Activated naive CD4-positive, alpha-beta T cell treated with anti-CD3 and anti-CD28 coated beads, Interleukin-2, amount 10 ng/mL, durations not matched to agents 5 hours and 36 hours (primary cell): ENCODE results near the gene MRFAP1. TPM values are rescaled to one million over a fixed set of nuclear protein-coding genes. Genes with fewer than 3 reads are reported as not detected.

ENCODE experiments used
- total RNA-seq, 2 experiments: library from RNA; stranded (reverse); gene quantifications; one replicate each; pipeline ENCODE4 v1.2.3, GENCODE V29; 2021

Gene MRFAP1
- 100 to 1,000 TPM; 121 TPM for total RNA-seq

DNA sequence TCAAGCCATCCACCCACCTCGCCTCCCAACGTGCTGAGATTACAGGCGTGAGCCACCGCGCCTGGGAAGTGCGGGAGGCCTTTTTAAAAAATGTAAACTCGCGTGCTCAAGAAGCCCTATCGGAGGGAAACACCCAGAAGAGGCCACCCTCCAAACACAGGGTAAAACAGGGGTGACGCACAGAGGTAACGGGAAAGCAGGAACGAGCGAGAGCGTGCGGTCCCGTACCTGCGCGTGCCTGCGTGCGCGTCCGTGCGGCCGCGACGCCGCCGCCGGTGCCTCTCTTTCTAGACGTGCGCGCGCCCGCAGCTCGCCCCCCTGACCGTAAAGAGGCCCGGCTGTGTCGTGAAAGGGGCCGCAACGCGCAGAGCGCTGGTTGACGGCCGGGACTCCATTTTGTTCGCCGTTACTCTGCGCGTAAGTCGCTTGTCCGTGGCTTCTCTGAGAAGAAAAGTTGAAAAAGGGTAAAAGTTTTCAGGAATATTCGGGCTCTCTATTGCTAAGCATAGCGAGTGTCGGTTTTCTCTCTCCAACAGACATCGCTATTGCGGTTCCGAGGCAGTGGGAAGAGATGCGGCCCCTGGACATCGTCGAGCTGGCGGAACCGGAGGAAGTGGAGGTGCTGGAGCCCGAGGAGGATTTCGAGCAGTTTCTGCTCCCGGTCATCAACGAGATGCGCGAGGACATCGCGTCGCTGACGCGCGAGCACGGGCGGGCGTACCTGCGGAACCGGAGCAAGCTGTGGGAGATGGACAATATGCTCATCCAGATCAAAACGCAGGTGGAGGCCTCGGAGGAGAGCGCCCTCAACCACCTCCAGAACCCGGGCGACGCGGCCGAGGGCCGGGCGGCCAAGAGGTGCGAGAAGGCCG is at the start of gene MRFAP1:
MRFAP1 (plus strand) TSS at position 394 of the 872 bp plus-strand sequence; CDS start at position 572, 178 bp downstream.

Other genes starting within 250 kb of the MRFAP1 start
- gene PPP2R2C, start 168.1 kb upstream of the MRFAP1 start, total RNA-seq, result not detected
- 10 to 100 TPM; 31.3 to 32.5 TPM for gene MAN2B2, start 65.5 kb upstream of the MRFAP1 start, total RNA-seq
- 1 to 10 TPM; 8.9 to 9.9 TPM for gene S100P, start 53.2 kb downstream of the MRFAP1 start, total RNA-seq
- 10 to 100 TPM; 73.1 to 75.4 TPM for gene MRFAP1L1, start 69.2 kb downstream of the MRFAP1 start, total RNA-seq
- 10 to 100 TPM; 21.8 to 22.1 TPM for gene BLOC1S4, start 75.5 kb downstream of the MRFAP1 start, total RNA-seq
- gene KIAA0232, start 142.0 kb downstream of the MRFAP1 start, total RNA-seq, result 10 to 100 TPM; 17.4 to 17.6 TPM